Skeletal muscle tissue (tissue), 5 donors: ENCODE data around the gene DEFB108B. TPM values are rescaled to one million over a fixed set of nuclear protein-coding genes. Genes with fewer than 3 reads are reported as not detected.
"Not testable (repeated sequence)": the region's sequence is repeated elsewhere in the genome, so short reads cannot be mapped to it uniquely, and the experiment has no call there.

Source experiments
- H3K27ac ChIP-seq: one replicate; pipeline ENCODE4 v1.7.0; 2013; ENCODE audit warnings: mild to moderate bottlenecking, low read depth, low read length, inconsistent platforms
- H3K27me3 ChIP-seq, 3 donors: one replicate each; pipeline ENCODE4 v1.7.0; 2013; ENCODE audit warnings: low read length in 3 of 3; ENCODE audit not compliant: control insufficient read depth in 3 of 3, insufficient read depth in 3 of 3
- H3K36me3 ChIP-seq, 3 donors: one replicate each; pipeline ENCODE4 v1.7.0; 2013; ENCODE audit warnings: low read length in 3 of 3; ENCODE audit not compliant: control insufficient read depth in 3 of 3, insufficient read depth in 3 of 3
- H3K4me1 ChIP-seq, 3 donors: one replicate each; pipeline ENCODE4 v1.7.0; 2013; ENCODE audit warnings: low read length in 3 of 3, mild to moderate bottlenecking in 3 of 3; ENCODE audit not compliant: control insufficient read depth in 3 of 3, insufficient read depth in 3 of 3
- H3K4me3 ChIP-seq, 3 donors: one replicate each; pipeline ENCODE4 v1.7.0; 2013; ENCODE audit warnings: low read length in 3 of 3
- H3K9ac ChIP-seq, 3 donors: one replicate each; pipeline ENCODE4 v1.7.0; 2013; ENCODE audit warnings: low read length in 3 of 3, mild to moderate bottlenecking in 3 of 3, moderate library complexity in 2 of 3, low read depth in 1 of 3
- H3K9me3 ChIP-seq, 3 donors: one replicate each; pipeline ENCODE4 v1.7.0; 2013; ENCODE audit warnings: low read length in 3 of 3; ENCODE audit not compliant: control insufficient read depth in 3 of 3
- small RNA-seq: library from RNA; depleted of rRNA; stranded (forward); fragments of <200 nt; gene quantifications from one replicate; pipeline ENCODE3, GENCODE V24; 2014
- total RNA-seq: library from RNA; depleted of rRNA; stranded (reverse); fragments of >200 nt; gene quantifications from one replicate; pipeline ENCODE4 v1.2.3, GENCODE V29; 2014
- donor health status: Osteomylitis.

The DEFB108B gene
- total RNA-seq, 1 donor from 2014 or later: not detected

GRCh38 chr11:71869931-71870330, 36.9 kb downstream of the DEFB108B start:
- not testable (repeated sequence) for H3K4me3 ChIP-seq, H3K27ac ChIP-seq

GRCh38 chr11:71870661-71871060, 37.7 kb downstream of the DEFB108B start:
- H3K4me1 ChIP-seq, H3K9me3 ChIP-seq, H3K36me3 ChIP-seq, H3K4me3 ChIP-seq, H3K9ac ChIP-seq, H3K27me3 ChIP-seq, H3K27ac ChIP-seq: not testable (repeated sequence)

More at GRCh38 chr11:71869931-71870330, 36.9 kb downstream of the DEFB108B start:
- H3K27me3 ChIP-seq, H3K36me3 ChIP-seq, H3K4me1 ChIP-seq, H3K9ac ChIP-seq, H3K9me3 ChIP-seq: not testable (repeated sequence)

- not testable (repeated sequence) for H3K4me1 ChIP-seq, H3K36me3 ChIP-seq, H3K27ac ChIP-seq, H3K27me3 ChIP-seq, H3K9me3 ChIP-seq, H3K4me3 ChIP-seq, H3K9ac ChIP-seq
These were observed 43.3 kb downstream of the DEFB108B start for GRCh38 chr11:71876262-71876661.

- H3K27me3 ChIP-seq, H3K4me3 ChIP-seq, H3K36me3 ChIP-seq, H3K27ac ChIP-seq, H3K9me3 ChIP-seq, H3K9ac ChIP-seq, H3K4me1 ChIP-seq: not testable (repeated sequence)
These were observed 45.1 kb downstream of the DEFB108B start, which contains the start of gene DEFB131B for GRCh38 chr11:71878059-71878458. Gene DEFB131B (plus strand): TSS chr11:71878453. CDS start chr11:71878453, 0 bp downstream.

GRCh38 chr11:71885806-71886205, 52.8 kb downstream of the DEFB108B start:
- not testable (repeated sequence) for H3K9ac ChIP-seq, H3K27ac ChIP-seq, H3K9me3 ChIP-seq, H3K4me3 ChIP-seq, H3K27me3 ChIP-seq, H3K4me1 ChIP-seq, H3K36me3 ChIP-seq

Small RNA genes lying within 50 kb of the gene (small RNA-seq; reads per million reads assigned to genes)
- not detected for gene RNA5SP342

Other genes with a start within 250 kb of the DEFB108B start
- not detected for gene DEFB131B, start 45.3 kb downstream of the DEFB108B start, total RNA-seq
- gene XNDC1N, start 95.4 kb downstream of the DEFB108B start, total RNA-seq: 13.6 TPM
- gene RNF121, start 95.8 kb downstream of the DEFB108B start, total RNA-seq: 25.6 TPM
- gene IL18BP, start 165.7 kb downstream of the DEFB108B start, total RNA-seq: 3.1 TPM
- gene NUMA1, start 247.3 kb downstream of the DEFB108B start, total RNA-seq: 177 TPM
- 2.6 TPM for gene LRRC51, start 247.7 kb downstream of the DEFB108B start, total RNA-seq